H9 (cell line): ENCODE data around the gene GRID1. TPM values are rescaled to one million over a fixed set of nuclear protein-coding genes. Genes with fewer than 3 reads are reported as not detected.

Experiments used
- DNase-seq: peaks from one replicate; pipeline ENCODE4 v3.0.0-alpha.2; 2017
- H2AFZ ChIP-seq: one replicate; pipeline ENCODE4 v1.6.1; 2013; ENCODE audit warnings: mild to moderate bottlenecking, low read length, control low read depth, moderate library complexity
- H2AK5ac ChIP-seq: 2 replicates; pipeline ENCODE4 v1.6.1; 2013; ENCODE audit warnings: low read length, control low read depth, mixed read lengths; ENCODE audit not compliant: insufficient read length
- H2BK120ac ChIP-seq: one replicate; pipeline ENCODE4 v1.6.1; 2013; ENCODE audit warnings: low read depth, mild to moderate bottlenecking, low read length, control low read depth, inconsistent platforms; ENCODE audit not compliant: poor library complexity, severe bottlenecking
- H2BK12ac ChIP-seq: 2 replicates; pipeline ENCODE4 v1.6.1; 2013; ENCODE audit warnings: low read length, control low read depth, mixed read lengths, low read depth; ENCODE audit not compliant: insufficient read length
- H2BK15ac ChIP-seq: 2 replicates; pipeline ENCODE4 v1.6.1; 2013; ENCODE audit warnings: low read depth, low read length, control low read depth
- H2BK20ac ChIP-seq: one replicate; pipeline ENCODE4 v1.6.1; 2013; ENCODE audit warnings: low read depth, mild to moderate bottlenecking, low read length, control low read depth, inconsistent platforms; ENCODE audit not compliant: poor library complexity, severe bottlenecking
- H2BK5ac ChIP-seq: 2 replicates; pipeline ENCODE4 v1.6.1; 2013; ENCODE audit warnings: low read length, control low read depth, mixed read lengths; ENCODE audit not compliant: insufficient read length
- H3K14ac ChIP-seq: 2 replicates; pipeline ENCODE4 v1.6.1; 2013; ENCODE audit warnings: low read length, control low read depth; ENCODE audit not compliant: insufficient read depth
- H3K18ac ChIP-seq: 2 replicates; pipeline ENCODE4 v1.6.1; 2013; ENCODE audit warnings: low read depth, mild to moderate bottlenecking, mixed read lengths, low read length, control low read depth; ENCODE audit not compliant: insufficient read length
- H3K23ac ChIP-seq: 2 replicates; pipeline ENCODE4 v1.6.1; 2013; ENCODE audit warnings: low read length, control low read depth, mixed read lengths, low read depth; ENCODE audit not compliant: insufficient read length
- H3K23me2 ChIP-seq: 2 replicates; pipeline ENCODE4 v1.6.1; 2013; ENCODE audit warnings: low read depth, mild to moderate bottlenecking, mixed read lengths, low read length, control low read depth; ENCODE audit not compliant: insufficient read length, poor library complexity, severe bottlenecking
- H3K27ac ChIP-seq: 2 replicates; pipeline ENCODE4 v1.5.1; 2013; ENCODE audit warnings: low read length, control low read depth, mixed read lengths, low read depth; ENCODE audit not compliant: insufficient read length
- H3K27me3 ChIP-seq: 2 replicates; pipeline ENCODE4 v1.6.1; 2013; ENCODE audit warnings: low read length, control low read depth, inconsistent platforms; ENCODE audit not compliant: insufficient read depth
- H3K4ac ChIP-seq: 2 replicates; pipeline ENCODE4 v1.6.1; 2013; ENCODE audit warnings: low read depth, mild to moderate bottlenecking, control low read depth, inconsistent platforms, low read length, moderate library complexity
- H3K4me1 ChIP-seq: 2 replicates; pipeline ENCODE4 v1.6.1; 2013; ENCODE audit warnings: low read length, control low read depth, inconsistent platforms; ENCODE audit not compliant: insufficient read depth
- H3K4me2 ChIP-seq: 2 replicates; pipeline ENCODE4 v1.6.1; 2013; ENCODE audit warnings: low read length, control low read depth, mixed read lengths; ENCODE audit not compliant: insufficient read length, insufficient read depth
- H3K56ac ChIP-seq: 2 replicates; pipeline ENCODE4 v1.6.1; 2013; ENCODE audit warnings: low read depth, mild to moderate bottlenecking, mixed read lengths, low read length, control low read depth; ENCODE audit not compliant: insufficient read length
- H3K79me1 ChIP-seq: 2 replicates; pipeline ENCODE4 v1.6.1; 2013; ENCODE audit warnings: low read depth, mild to moderate bottlenecking, moderate library complexity, low read length, control low read depth, inconsistent platforms; ENCODE audit not compliant: insufficient read depth, poor library complexity, severe bottlenecking
- H3K79me2 ChIP-seq: 2 replicates; pipeline ENCODE4 v1.6.1; 2013; ENCODE audit warnings: low read length, control low read depth, inconsistent platforms; ENCODE audit not compliant: insufficient read depth
- H3K9ac ChIP-seq: 2 replicates; pipeline ENCODE4 v1.6.1; 2013; ENCODE audit warnings: low read length, control low read depth, mixed read lengths; ENCODE audit not compliant: insufficient read length; ENCODE audit errors: extremely low read depth
- H3K9me3 ChIP-seq: one replicate; pipeline ENCODE4 v1.6.1; 2013; ENCODE audit warnings: low read depth, low read length, inconsistent platforms; ENCODE audit not compliant: control insufficient read depth
- H3T11ph ChIP-seq: one replicate; pipeline ENCODE4 v1.6.1; 2013; ENCODE audit warnings: mild to moderate bottlenecking, low read length, control low read depth, inconsistent platforms
- H4K20me1 ChIP-seq: one replicate; pipeline ENCODE4 v1.6.1; 2013; ENCODE audit not compliant: control insufficient read depth, insufficient read length, insufficient read depth
- H4K5ac ChIP-seq: 2 replicates; pipeline ENCODE4 v1.6.1; 2013; ENCODE audit warnings: low read depth, mild to moderate bottlenecking, mixed read lengths, low read length, control low read depth; ENCODE audit not compliant: insufficient read length
- H4K8ac ChIP-seq: replicated peaks from 2 replicates; pipeline ENCODE4 v1.6.1; 2013; ENCODE audit warnings: low read length, control low read depth, mixed read lengths, low read depth; ENCODE audit not compliant: insufficient read length
- H4K91ac ChIP-seq: 2 replicates; pipeline ENCODE4 v1.6.1; 2013; ENCODE audit warnings: low read depth, mild to moderate bottlenecking, moderate library complexity, mixed read lengths, low read length, control low read depth; ENCODE audit not compliant: insufficient read length
- H3K27ac Mint-ChIP-seq, 3 experiments: 2 replicates in 2 of 3; 3 replicates in 1 of 3; pipeline ENCODE4 v1.8.0; 2020 to 2021; ENCODE audit warnings: mixed read lengths in 3 of 3, mild to moderate bottlenecking in 1 of 3, moderate library complexity in 1 of 3
- H3K27me3 Mint-ChIP-seq: 2 replicates; pipeline ENCODE4 v1.8.0; 2021; ENCODE audit warnings: low read depth, mild to moderate bottlenecking, moderate library complexity, mixed read lengths
- H3K36me3 Mint-ChIP-seq, 3 experiments: 2 replicates in 2 of 3; 3 replicates in 1 of 3; pipeline ENCODE4 v1.8.0; 2020 to 2021; ENCODE audit warnings: low read depth in 3 of 3, mixed read lengths in 3 of 3; ENCODE audit not compliant: insufficient read depth in 1 of 3
- H3K4me1 Mint-ChIP-seq, 2 experiments: 2 replicates each; pipeline ENCODE4 v1.8.0; 2020; ENCODE audit warnings: mixed read lengths in 2 of 2
- H3K4me3 Mint-ChIP-seq, 2 experiments: 2 replicates in 1 of 2; 3 replicates in 1 of 2; pipeline ENCODE4 v1.8.0; 2020 to 2021; ENCODE audit warnings: mild to moderate bottlenecking in 2 of 2, mixed read lengths in 2 of 2, moderate library complexity in 1 of 2
- H3K9me3 Mint-ChIP-seq, 2 experiments: 2 replicates in 1 of 2; 3 replicates in 1 of 2; pipeline ENCODE4 v1.8.0; 2020; ENCODE audit warnings: mild to moderate bottlenecking in 2 of 2, mixed read lengths in 2 of 2, moderate library complexity in 1 of 2
- CTCF ChIP-seq: fragments of 200-600 bp; sonication (generic); conservative IDR thresholded peaks from 3 replicates; pipeline ENCODE4 v1.8.0; 2021; ENCODE audit warnings: antibody characterized with exemption, mild to moderate bottlenecking
- WGBS: extraction: QIAGEN DNeasy Blood & Tissue Kit; methylation state at CpG from one replicate; pipeline ENCODE4 v1.1.7; 2013; ENCODE audit warnings: missing lambda C conversion rate, low lambda C conversion rate, mixed read lengths; ENCODE audit not compliant: insufficient read length; ENCODE audit errors: extremely low coverage; 5-methylcytosine and 5-hydroxymethylcytosine counted together
- total RNA-seq: library from RNA; stranded (reverse); gene quantifications from 2 replicates; pipeline ENCODE4 v1.2.1, GENCODE V29; 2021

GRID1 gene
- total RNA-seq, 1 experiment from 2014 or later: 0.35 TPM

- H2AK5ac ChIP-seq: no peak overlapping the region
- H3K9me3 Mint-ChIP-seq: no peaks in the 10 kb centered on the region; a peak in 1 of 5 replicates
- H3K4me1 Mint-ChIP-seq: no peaks in the 10 kb centered on the region
- no peaks in the 10 kb centered on the region for H3K4me1 ChIP-seq
- WGBS: no CpG with 5 or more reads among the region's 5 CpGs
- H4K91ac ChIP-seq: no peak overlapping the region
- no peak overlapping the region for H2BK5ac ChIP-seq
- H3K36me3 Mint-ChIP-seq: no peaks in the 10 kb centered on the region
- H3K4me3 Mint-ChIP-seq: no peak overlapping the region
- H2BK120ac ChIP-seq: no peak overlapping the region
- no peak overlapping the region for H2BK20ac ChIP-seq
- H2BK15ac ChIP-seq: no peak overlapping the region
- no peaks in the 10 kb centered on the region for H3K79me1 ChIP-seq
- H3K4me2 ChIP-seq: no peak overlapping the region
- H3K4ac ChIP-seq: no peak overlapping the region
- no peak for DNase-seq
- no peak overlapping the region for H4K8ac ChIP-seq
- no peak overlapping the region for H3T11ph ChIP-seq
- no peak overlapping the region for H4K5ac ChIP-seq
- H3K9me3 ChIP-seq: no peaks in the 10 kb centered on the region
- H3K23ac ChIP-seq: no peak overlapping the region
- H3K18ac ChIP-seq: no peak overlapping the region
- H3K27me3 ChIP-seq: no peaks in the 10 kb centered on the region
- no peaks in the 10 kb centered on the region for H4K20me1 ChIP-seq
- TF ChIP-seq CTCF: no peak
- no peaks in the 10 kb centered on the region for H3K79me2 ChIP-seq
- H3K56ac ChIP-seq: no peak overlapping the region
- H3K27me3 Mint-ChIP-seq: peaks cover 6% of the 10 kb centered on the region; the same call in 1 of the 2 replicates
- H3K14ac ChIP-seq: no peak overlapping the region
- no peak overlapping the region for H3K9ac ChIP-seq
- no peak overlapping the region for H2AFZ ChIP-seq
- no peak overlapping the region for H2BK12ac ChIP-seq
- no peaks in the 10 kb centered on the region for H3K23me2 ChIP-seq
- no peak overlapping the region; a peak in 1 of 7 replicates for H3K27ac Mint-ChIP-seq
- no peak overlapping the region for H3K27ac ChIP-seq
Observed at GRCh38 chr10:86194684-86195083, 171.9 kb downstream of the GRID1 start.
